Activated CD4-positive, alpha-beta memory T cell treated with anti-CD3 and anti-CD28 coated beads for 36 hours (primary cell): ENCODE data around the gene CRELD2. TPM values are rescaled to one million over a fixed set of nuclear protein-coding genes. Genes with fewer than 3 reads are reported as not detected.

Source experiments
- CTCF ChIA-PET: fragments of 350-600 bp; sonication (Branson Sonifier 250); formaldehyde crosslinking; loops from one replicate; lab custom pipeline; 2021; ENCODE audit warnings: antibody characterized with exemption, inconsistent platforms; lab: Charles Lee
- POLR2A ChIA-PET: fragments of 350-600 bp; sonication (Branson Sonifier 250); formaldehyde crosslinking; loops from one replicate; lab custom pipeline; 2021; ENCODE audit warnings: antibody characterized with exemption; lab: Charles Lee
- DNase-seq: peaks from one replicate; pipeline ENCODE4 v3.0.0-alpha.2; 2020
- H3K27ac Mint-ChIP-seq: one replicate; pipeline ENCODE4 v1.8.0; 2021; ENCODE audit warnings: mixed read lengths
- H3K27me3 Mint-ChIP-seq: one replicate; pipeline ENCODE4 v1.8.0; 2021; ENCODE audit warnings: mixed read lengths
- H3K36me3 Mint-ChIP-seq: one replicate; pipeline ENCODE4 v1.8.0; 2021; ENCODE audit warnings: mixed read lengths
- H3K4me1 Mint-ChIP-seq: one replicate; pipeline ENCODE4 v1.8.0; 2021; ENCODE audit warnings: low read depth, mixed read lengths
- H3K4me3 Mint-ChIP-seq: one replicate; pipeline ENCODE4 v1.8.0; 2021; ENCODE audit warnings: mild to moderate bottlenecking, mixed read lengths
- H3K9me3 Mint-ChIP-seq: one replicate; pipeline ENCODE4 v1.8.0; 2021; ENCODE audit warnings: mixed read lengths
- intact Hi-C: fragments of 100-400 bp; cut with micrococcal nuclease; formaldehyde crosslinking; loops from one replicate; pipeline ENCODE4 v1.15.1; 2023
- total RNA-seq, 2 experiments: library from RNA; stranded (reverse); gene quantifications; one replicate each; pipeline ENCODE4 v1.2.3, GENCODE V29; 2021

Gene CRELD2, protein sequence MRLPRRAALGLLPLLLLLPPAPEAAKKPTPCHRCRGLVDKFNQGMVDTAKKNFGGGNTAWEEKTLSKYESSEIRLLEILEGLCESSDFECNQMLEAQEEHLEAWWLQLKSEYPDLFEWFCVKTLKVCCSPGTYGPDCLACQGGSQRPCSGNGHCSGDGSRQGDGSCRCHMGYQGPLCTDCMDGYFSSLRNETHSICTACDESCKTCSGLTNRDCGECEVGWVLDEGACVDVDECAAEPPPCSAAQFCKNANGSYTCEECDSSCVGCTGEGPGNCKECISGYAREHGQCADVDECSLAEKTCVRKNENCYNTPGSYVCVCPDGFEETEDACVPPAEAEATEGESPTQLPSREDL
- total RNA-seq: 10 to 100 TPM; 29.8 to 30.7 TPM

DNA sequence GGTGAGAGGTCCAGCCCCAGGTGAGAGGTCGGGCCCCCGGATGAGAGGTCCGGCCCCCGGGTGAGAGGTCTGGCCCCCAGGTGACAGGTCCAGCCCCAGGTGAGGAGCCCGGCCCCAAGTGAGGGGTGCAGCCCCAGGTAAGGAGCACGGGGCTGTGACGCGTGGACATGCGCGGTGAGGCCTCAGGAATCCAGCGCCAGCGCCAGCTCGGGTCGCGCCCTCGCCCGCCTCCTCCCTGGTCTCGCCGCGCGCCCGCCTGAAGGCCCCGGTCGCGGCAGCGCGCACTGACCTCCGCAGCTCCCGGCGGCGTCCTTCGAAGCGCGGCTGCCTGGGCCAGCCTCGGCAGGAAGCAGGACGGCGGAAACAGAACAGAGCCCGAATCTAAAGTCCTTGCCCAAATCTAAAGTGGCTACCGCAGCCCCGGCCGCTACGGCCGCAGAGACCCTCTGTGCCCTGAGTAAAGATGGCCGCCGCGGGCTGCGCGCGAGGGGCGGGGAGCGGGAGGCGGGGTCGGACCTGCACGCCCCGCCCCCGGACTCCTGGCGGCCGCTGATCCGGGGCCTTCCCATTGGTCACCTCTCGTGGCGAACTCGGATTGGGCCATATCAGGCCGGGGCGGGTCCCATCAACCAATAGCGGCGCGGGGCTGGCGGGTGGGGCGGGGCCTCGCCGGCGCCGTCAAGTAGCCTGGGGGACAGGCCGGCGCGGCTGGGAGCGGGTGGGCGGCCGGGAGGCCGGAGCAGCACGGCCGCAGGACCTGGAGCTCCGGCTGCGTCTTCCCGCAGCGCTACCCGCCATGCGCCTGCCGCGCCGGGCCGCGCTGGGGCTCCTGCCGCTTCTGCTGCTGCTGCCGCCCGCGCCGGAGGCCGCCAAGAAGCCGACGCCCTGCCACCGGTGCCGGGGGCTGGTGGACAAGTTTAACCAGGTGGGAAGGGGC, at the start of gene CRELD2, which contains the start of gene ALG12:
Gene CRELD2, plus strand, starts transcription at position 661 of the 937 bp plus-strand sequence. Its CDS starts 136 bp downstream, at position 797.
Gene ALG12, minus strand, starts transcription at position 465 of the 937 bp plus-strand sequence. CDS start 4,673 bp downstream, outside the sequence.
- H3K4me1 Mint-ChIP-seq: peaks cover 25% of the 10 kb centered on the region
- CTCF ChIA-PET: interaction anchor here (0.6 to 2.7 kb wide), 2 partner anchors 49 to 112 kb away, joined by 3 to 12 read pairs; no protein-coding TSS in a partner anchor
- no peaks in the 10 kb centered on the region for H3K27me3 Mint-ChIP-seq

DNA sequence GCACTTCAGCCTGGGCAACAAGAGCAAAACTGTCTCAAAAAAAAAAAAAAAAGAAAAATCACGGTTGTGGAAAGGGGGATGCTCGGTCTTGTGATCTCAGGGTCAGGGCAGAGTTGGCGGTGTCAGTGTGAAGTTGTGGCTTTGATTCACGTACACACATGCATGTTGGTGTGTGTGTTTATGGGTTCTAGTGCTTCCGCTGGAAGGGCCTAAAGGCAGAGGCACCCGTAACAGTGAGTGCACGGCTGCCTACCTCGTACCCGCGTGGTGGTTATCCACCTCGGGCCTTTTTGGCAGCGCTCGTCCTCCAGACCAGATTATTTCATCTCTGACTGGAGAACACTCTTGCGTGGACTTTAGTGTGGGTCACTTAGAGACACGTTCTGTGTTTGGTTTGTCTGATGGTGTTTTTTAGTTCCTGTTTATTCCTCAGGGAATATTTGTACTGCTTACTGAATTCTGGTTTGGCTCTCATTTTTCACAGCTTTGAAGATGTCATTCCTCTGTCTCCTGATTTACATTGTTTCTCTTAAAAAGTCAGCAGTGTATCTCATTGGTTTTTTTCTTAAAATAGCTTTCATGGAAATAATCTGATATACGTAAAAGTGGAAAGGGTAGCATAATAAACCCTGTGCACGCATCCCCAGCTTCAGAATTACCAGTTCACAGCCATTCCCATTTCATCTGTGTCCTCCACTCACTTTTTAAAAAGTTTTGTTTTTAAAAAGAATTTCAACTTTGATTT, 49.2 kb upstream of the CRELD2 start:
- H3K27me3 Mint-ChIP-seq: no peaks in the 10 kb centered on the region

More for the DNA sequence above, at the start of gene CRELD2, which contains the start of gene ALG12:
- Mint-ChIP-seq H3K36me3 (no peaks in the 10 kb centered on the region), H3K9me3 (no peaks in the 10 kb centered on the region), H3K27ac (peak within 1 kb of the TSS; percentile 79), H3K4me3 (peak within 1 kb of the TSS; percentile 79)
- peak; percentile 98 for DNase-seq
- POLR2A ChIA-PET: interaction anchor here (0.9 to 1.1 kb wide), 6 partner anchors 15 to 151 kb away, joined by 3 to 4 read pairs (median 4); no protein-coding TSS in a partner anchor
- intact Hi-C loops: loop anchor here (2.0 to 5.0 kb wide), 2 partner anchors 81 to 151 kb away; no protein-coding TSS in a partner anchor

DNA sequence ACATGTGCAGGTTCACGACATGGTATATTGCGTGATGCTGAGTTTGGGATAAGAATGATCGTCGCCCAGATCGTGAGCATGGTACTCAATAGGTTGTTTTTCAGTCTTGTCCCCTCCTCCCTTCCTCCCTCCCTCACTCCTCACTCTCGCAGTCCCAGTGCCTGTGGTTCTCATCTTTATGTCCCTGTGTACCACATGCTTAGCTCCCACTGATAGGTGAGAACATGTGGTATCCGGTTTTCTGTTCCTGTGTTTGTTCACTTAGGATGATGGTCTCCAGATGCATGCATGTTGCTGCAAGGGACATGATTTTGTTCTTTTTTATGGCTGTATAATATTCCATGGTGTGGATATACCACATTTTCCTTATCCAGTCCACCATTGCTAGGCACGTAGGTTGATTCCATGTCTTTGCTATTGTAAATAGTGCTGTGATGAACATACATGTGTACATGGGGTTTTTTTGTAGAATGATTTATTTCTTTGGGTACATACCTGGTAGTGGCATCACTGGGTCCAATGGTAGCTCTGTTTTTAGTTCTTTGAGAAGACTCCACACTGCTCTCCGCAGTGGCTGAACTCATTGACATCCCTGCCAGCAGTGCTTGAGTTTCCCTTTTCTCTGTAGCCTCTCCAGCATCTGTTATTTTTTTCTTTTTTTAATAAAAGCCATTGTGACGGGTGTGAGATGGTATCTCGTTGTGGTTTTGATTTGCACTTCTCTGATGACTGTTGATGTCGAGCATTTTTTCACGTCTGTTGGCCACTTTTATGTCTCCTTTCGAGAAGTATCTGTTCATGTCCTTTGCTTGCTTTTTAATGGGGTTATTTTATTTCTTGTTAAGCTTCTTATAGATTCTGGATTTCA, 48.4 kb upstream of the CRELD2 start:
- Mint-ChIP-seq H3K27me3 (no peaks in the 10 kb centered on the region), H3K4me3 (peak overlapping the region; percentile 24), H3K9me3 (peaks cover 33% of the 10 kb centered on the region), H3K4me1 (peaks cover 67% of the 10 kb centered on the region), H3K27ac (peak overlapping the region; percentile 33), H3K36me3 (peaks cover 56% of the 10 kb centered on the region)
- peak; percentile 26 for DNase-seq
- intact Hi-C loops: no loop called here
- ChIA-PET CTCF (interaction anchor here (0.7 to 1.8 kb wide), 3 partner anchors 17 to 48 kb away, joined by 3 to 4 read pairs (median 3); partner anchors contain the start of genes ALG12 and CRELD2), POLR2A (interaction anchor here (0.6 to 0.7 kb wide), 2 partner anchors 35 to 110 kb away, joined by 5 to 6 read pairs; no protein-coding TSS in a partner anchor)

More for the DNA sequence above, 49.2 kb upstream of the CRELD2 start:
- H3K4me3 Mint-ChIP-seq: no peak overlapping the region
- no peak overlapping the region for H3K27ac Mint-ChIP-seq
- intact Hi-C loops: no loop called here
- peak; percentile 7 for DNase-seq
- ChIA-PET CTCF (interaction anchor here (0.8 to 1.8 kb wide), 3 partner anchors 11 to 49 kb away, joined by 3 to 4 read pairs (median 4); partner anchors contain the start of genes ALG12 and CRELD2), POLR2A (no interaction called here)
- peaks cover 66% of the 10 kb centered on the region for H3K4me1 Mint-ChIP-seq
- peaks cover 56% of the 10 kb centered on the region for H3K36me3 Mint-ChIP-seq
- H3K9me3 Mint-ChIP-seq: peaks cover 33% of the 10 kb centered on the region

DNA sequence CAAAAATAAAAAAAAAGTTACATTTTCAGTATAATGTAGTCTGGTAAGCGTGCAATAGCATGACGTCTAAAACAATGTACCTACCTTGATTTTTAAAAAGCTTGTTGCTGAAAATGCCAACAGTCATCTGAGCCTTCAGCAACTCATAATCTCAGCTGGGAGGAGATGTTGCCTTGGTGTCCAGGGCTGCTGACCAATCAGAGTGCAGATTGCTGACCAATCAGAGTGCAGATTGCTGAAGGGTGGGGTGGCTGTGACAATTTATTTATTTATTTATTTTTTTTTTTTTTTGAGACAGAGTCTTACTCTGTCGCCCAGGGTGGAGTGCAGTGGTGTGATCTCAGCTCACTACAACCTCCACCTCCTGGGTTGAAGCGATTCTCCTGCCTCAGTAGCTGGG, 47.0 kb upstream of the CRELD2 start:
- Mint-ChIP-seq H3K27ac (no peak overlapping the region), H3K27me3 (no peaks in the 10 kb centered on the region), H3K36me3 (peaks cover 46% of the 10 kb centered on the region), H3K4me1 (peaks cover 58% of the 10 kb centered on the region), H3K9me3 (peaks cover 22% of the 10 kb centered on the region), H3K4me3 (no peak overlapping the region)
- ChIA-PET CTCF (interaction anchor here (1.1 kb wide), 1 partner anchor 749 kb away, joined by 3 read pairs; no protein-coding TSS in a partner anchor), POLR2A (interaction anchor here (0.6 to 1.1 kb wide), 2 partner anchors 31 to 75 kb away, joined by 3 read pairs; no protein-coding TSS in a partner anchor)
- intact Hi-C loops: no loop called here
- peak; percentile 20 for DNase-seq

DNA sequence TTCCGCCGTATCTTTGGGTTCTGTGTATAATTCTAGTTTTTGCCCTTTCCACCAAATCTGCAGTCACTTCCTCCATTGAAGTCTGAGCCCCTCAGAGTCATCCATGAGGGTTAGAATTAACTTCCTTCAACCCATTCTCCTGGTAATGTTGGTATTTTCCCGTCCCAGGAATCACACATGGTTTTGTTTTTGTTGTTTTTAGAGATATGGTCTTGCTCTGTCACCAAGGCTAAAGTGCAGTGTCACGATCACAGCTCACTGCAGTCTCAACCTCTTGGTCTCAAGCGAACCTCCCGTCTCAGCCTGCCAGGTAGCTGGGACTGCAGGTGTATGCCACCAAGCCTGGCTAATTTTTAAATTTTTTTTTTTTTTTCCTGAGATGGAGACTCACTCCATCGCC, 46.1 kb upstream of the CRELD2 start:
- POLR2A ChIA-PET: no interaction called here
- intact Hi-C loops: no loop called here
- peak; percentile 4 for DNase-seq
- H3K9me3 Mint-ChIP-seq: peaks cover 15% of the 10 kb centered on the region
- CTCF ChIA-PET: no interaction called here
- H3K27ac Mint-ChIP-seq: no peak overlapping the region
- no peaks in the 10 kb centered on the region for H3K27me3 Mint-ChIP-seq
- no peak overlapping the region for H3K4me3 Mint-ChIP-seq
- H3K36me3 Mint-ChIP-seq: peaks cover 37% of the 10 kb centered on the region
- peaks cover 51% of the 10 kb centered on the region for H3K4me1 Mint-ChIP-seq

DNA sequence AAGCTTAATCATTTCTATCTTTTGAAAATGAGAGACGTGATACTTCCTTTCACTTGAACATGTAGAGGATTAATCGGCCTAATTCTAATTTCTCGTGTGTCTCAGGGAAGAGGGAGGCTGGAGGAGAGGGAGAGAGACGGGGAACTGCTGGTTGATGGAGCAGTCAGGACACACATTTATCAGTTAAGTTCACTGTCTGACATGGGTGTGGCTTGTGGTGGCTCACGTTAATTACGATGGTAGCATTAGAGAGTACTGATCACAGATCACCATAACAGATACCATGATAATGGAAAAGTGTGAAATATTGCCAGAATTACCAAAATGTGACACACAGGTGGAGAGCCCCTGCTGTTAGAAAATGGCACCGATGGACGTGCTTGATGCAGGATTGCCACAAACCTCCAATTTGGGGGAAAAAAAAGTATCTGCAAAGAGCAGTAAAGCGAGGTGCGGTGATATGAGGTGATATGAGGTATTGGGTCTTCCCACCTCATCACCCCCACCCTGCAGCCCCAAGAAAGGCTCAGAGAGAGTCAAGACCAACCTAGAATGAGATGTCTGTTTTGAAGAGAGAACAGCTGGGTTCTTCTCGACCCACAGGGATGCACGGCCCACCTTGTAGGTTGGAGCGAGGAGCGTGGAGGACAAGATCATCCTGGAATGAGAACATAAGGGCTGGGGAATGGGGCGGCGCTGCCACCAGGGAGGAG, 45.0 kb upstream of the CRELD2 start:
- Mint-ChIP-seq H3K9me3 (peaks cover 15% of the 10 kb centered on the region), H3K4me1 (peaks cover 41% of the 10 kb centered on the region), H3K36me3 (peaks cover 31% of the 10 kb centered on the region), H3K27me3 (no peaks in the 10 kb centered on the region), H3K4me3 (no peak overlapping the region), H3K27ac (no peak overlapping the region)
- CTCF ChIA-PET: no interaction called here
- POLR2A ChIA-PET: no interaction called here
- peak; percentile 2 for DNase-seq
- intact Hi-C loops: no loop called here

DNA sequence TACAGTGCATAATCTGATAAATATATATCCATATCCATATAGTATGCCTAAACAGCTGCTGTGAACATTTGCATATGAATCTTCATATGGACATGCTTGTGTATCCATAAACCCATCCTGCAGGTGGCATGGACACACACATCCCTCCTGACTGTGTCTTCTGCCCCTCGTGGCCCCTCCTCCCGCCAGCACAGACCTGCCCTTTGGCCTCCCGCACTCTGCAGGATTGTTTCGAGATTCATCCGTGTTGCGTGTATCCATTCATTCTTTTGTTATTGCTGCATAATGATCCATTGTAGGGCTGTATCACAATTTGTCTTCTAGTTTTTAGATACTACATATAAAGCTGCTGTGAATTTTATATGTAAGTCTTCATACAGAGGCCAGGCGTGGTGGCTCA, 40.8 kb upstream of the CRELD2 start:
- H3K27ac Mint-ChIP-seq: no peak overlapping the region
- ChIA-PET POLR2A (no interaction called here), CTCF (no interaction called here)
- DNase-seq: no peak
- intact Hi-C loops: no loop called here
- no peak overlapping the region for H3K4me3 Mint-ChIP-seq
- H3K9me3 Mint-ChIP-seq: no peaks in the 10 kb centered on the region
- H3K27me3 Mint-ChIP-seq: no peaks in the 10 kb centered on the region
- H3K36me3 Mint-ChIP-seq: peaks cover 13% of the 10 kb centered on the region
- peaks cover 38% of the 10 kb centered on the region for H3K4me1 Mint-ChIP-seq

DNA sequence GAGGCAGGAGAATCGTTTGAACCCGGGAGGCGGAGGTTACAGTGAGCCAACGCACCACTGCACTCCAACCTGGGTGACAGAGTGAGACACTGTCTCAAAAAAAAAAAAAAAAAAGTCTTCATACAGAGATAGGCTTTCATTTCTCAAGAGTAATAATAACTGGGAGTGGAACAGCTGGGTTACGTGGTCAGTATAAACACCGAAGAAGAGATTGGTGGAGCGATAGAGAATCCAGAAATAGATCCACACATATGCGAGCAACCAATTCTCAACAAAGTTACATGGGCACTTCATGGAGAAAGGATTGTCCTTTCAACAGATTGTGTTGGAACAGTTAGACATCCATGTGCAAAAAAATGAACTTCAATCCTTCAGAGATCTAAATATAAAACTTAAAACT, 40.2 kb upstream of the CRELD2 start:
- Mint-ChIP-seq H3K27me3 (no peaks in the 10 kb centered on the region), H3K4me3 (no peak overlapping the region), H3K4me1 (peaks cover 37% of the 10 kb centered on the region), H3K9me3 (no peaks in the 10 kb centered on the region), H3K36me3 (peaks cover 13% of the 10 kb centered on the region), H3K27ac (no peak overlapping the region)
- POLR2A ChIA-PET: no interaction called here
- CTCF ChIA-PET: no interaction called here
- DNase-seq: no peak
- intact Hi-C loops: no loop called here

DNA sequence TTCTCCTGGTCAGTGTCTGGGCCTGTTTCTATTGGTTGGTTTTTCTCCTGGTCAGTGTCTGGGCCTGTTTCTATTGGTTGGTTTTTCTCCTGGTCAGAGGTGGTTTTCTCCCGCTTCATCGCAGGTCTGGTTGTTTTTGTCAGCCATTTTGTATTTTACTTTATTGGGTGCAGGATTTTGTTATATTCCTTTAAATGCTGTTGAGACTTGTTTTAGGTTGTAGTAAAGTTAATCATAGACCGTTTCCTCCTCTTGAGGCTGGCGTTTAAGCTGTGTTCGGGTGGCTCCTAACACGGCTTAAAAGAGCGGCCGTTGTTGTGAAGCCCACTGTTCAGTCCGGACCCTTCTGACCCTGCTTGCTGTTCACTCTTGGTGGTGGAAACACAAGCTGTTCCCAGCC, 38.6 kb upstream of the CRELD2 start:
- intact Hi-C loops: no loop called here
- peaks cover 28% of the 10 kb centered on the region for H3K4me1 Mint-ChIP-seq
- no peaks in the 10 kb centered on the region for H3K9me3 Mint-ChIP-seq
- ChIA-PET POLR2A (interaction anchor here (1.2 kb wide), 1 partner anchor 24 kb away, joined by 3 read pairs; no protein-coding TSS in a partner anchor), CTCF (interaction anchor here (0.7 kb wide), 1 partner anchor 361 kb away, joined by 3 read pairs; no protein-coding TSS in a partner anchor)
- no peak overlapping the region for H3K4me3 Mint-ChIP-seq
- no peak overlapping the region for H3K27ac Mint-ChIP-seq
- peaks cover 17% of the 10 kb centered on the region for H3K36me3 Mint-ChIP-seq
- no peaks in the 10 kb centered on the region for H3K27me3 Mint-ChIP-seq
- no peak for DNase-seq

DNA sequence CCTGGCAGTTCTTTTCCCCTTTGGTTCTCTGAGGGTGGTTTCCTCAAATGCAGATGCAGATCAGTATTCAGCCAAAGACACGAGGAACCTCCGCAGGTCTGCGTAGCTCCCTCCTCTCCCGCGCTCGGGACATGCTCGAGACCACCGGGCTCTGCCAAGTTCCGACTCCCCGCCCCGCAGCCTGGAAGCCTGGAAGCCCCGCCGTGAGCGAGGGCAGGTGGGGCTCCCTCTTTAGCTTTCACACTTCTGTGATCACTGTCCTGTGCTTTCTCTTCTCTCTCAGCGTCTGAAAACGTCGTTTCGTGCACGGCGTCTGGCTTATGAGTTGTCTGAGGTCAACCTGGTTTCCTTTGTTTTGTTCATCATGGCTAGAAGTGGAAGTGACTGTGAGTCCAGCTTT, 38.2 kb upstream of the CRELD2 start:
- Mint-ChIP-seq H3K27ac (no peak overlapping the region), H3K4me1 (peaks cover 26% of the 10 kb centered on the region), H3K4me3 (no peak overlapping the region), H3K27me3 (no peaks in the 10 kb centered on the region), H3K9me3 (no peaks in the 10 kb centered on the region), H3K36me3 (peaks cover 14% of the 10 kb centered on the region)
- CTCF ChIA-PET: interaction anchor here (0.7 kb wide), 1 partner anchor 360 kb away, joined by 3 read pairs; no protein-coding TSS in a partner anchor
- POLR2A ChIA-PET: interaction anchor here (1.2 kb wide), 1 partner anchor 25 kb away, joined by 3 read pairs; no protein-coding TSS in a partner anchor
- DNase-seq: peak; percentile 34
- intact Hi-C loops: no loop called here
